NCI-H2081 treated with DMSO at 0.1 percent for 48 hours (cell line): ENCODE results near the gene TMEM63A.

Experiments used
- DNase-seq: peaks from one replicate; lab custom pipeline; 2025; lab: John Stamatoyannopoulos, UW

Gene TMEM63A

GRCh38 chr1:225885336-225885735 lies 3.2 kb upstream of the TMEM63A start:
- no peak for DNase-seq

GRCh38 chr1:225883616-225884265 lies 1.6 kb upstream of the TMEM63A start:
- no peak for DNase-seq

- DNase-seq: no peak
These were observed 775 bp upstream of the TMEM63A start for GRCh38 chr1:225882694-225883615.

DNA sequence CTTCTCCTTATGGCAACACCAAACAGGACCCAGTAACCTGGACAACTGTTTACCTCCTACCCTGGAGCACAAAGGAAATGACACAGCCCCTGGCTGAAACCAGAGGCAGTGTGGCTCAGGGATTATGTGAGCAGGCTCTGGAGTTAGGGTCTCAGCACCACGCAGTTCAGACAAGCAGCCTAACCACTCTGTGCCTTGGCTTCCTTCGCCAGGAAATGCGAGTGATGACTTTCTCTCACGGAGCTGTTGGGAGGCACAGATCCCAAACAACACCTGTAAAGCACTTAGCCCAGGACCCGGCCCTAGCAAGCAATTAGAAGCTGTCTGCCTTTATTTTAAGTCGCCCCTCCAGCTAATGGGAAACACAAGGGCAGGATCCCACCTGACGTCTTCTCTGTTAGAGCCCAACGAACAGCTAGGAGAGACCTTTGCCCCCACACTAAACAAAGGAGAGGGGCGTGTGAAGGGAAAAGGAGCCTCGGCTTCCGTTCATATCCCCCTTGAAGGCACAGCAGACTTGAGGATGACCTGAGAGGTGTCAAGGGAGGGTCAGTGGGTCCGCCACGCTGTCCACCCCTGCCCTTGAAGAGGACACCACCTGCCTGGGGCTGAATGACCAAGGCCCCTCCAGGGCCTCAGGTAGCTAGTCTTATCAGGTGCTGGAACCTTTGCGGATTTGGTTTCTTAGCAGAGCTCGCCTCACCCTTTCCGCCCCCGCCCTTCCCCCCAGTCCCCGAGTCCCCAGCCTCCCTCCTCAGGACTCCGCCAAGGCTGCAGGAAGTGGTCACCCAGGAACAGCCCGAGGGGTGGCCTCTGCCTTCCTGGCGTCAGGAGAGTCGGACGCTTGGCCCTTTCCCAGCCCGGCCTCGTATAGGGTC lies 860 bp downstream of the TMEM63A start:
- DNase-seq: no peak

DNA sequence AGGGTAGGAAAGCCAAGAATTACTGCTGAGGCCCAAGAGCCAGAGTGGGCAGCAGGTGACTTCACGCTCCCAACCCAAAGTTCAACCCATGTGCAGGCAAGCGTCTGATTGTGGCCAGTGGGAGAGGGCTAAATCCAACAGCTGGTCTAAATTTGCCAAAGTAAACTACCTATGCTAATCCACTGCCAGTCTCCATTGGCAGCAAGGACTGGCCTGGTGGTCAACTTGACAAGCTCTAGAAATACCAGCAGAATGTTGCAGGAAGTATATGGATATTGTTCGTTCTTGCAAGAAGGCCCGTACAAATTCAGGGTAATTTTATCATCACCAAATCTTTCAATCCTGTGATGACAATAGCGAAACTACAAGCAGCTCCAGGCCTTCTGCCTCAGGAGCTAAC lies 1.5 kb downstream of the TMEM63A start:
- DNase-seq: no peak

DNA sequence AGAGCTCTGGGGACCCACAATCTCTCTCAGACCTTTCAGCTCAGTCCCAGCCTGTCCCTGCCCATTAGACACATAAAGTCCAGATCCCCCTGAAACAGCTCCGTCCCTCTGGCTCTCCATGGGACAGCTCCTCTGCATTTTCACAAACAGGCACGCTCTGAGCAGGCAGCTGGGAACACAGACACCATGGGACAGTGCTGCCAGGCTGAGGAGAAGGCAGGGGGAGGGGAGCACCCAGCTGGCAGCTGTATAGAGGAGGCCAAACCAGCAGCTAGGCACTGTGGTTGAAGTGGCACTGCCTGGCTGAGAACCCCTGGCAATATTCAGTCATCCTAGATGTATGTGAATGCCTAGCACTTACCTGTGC lies 2.0 kb downstream of the TMEM63A start:
- no peak for DNase-seq

DNA sequence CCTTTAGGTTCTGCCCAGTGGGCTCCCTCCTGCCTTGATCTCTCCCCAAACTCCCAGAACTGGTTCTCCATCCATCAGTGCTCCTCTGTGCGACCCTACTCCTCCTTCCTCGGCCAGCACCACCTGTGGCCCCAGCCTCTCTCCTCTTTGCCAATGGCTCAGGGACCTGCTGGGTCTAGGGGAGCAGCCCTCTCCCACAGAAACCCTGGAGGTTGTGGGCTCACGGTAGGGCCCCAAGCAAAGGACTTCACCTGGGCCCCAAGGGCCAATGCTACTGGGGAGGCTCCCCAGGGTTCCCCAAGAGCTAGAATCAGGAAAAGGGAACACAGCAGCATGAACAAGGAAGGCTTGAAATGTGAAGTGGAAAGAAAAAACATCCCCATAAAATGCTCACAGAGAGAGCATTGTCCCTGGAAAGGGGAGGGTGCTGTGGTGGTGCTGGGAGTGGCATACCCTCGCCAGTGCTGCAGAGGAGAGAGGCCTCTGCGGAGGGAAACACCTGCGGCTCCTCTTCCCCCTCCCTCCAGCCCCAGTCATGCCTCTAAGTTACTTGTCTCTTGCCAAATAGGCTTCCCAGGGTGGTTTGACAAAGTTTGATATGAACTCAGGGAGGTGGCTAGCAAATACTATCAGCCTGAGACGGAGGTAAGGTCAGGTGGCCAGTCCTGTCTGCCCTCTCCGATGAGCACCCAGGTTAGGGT lies 2.5 kb downstream of the TMEM63A start:
- DNase-seq: no peak

GRCh38 chr1:225878282-225878681 lies 3.9 kb downstream of the TMEM63A start:
- no peak for DNase-seq

DNA sequence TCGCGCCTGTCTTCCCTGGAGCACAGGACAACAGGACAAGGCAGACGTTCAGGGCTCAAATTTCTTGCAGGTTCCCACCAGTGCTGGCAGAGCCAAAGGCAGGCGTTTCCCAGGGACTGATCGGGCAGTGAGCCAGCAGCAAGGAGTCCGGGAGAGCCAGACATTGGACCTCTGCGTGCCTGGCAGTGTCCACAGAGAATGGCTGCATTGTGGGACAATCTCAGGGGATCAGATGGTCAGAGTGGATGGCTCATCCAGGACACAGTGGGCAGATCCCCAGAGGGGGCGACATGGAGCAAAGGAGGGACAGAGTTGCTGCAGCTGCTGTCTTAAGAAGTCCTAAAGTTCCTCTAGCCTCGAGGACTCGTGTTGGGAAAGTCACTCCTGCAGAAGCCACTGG lies 4.6 kb downstream of the TMEM63A start:
- no peak for DNase-seq

- no peak for DNase-seq
These were observed 5.2 kb downstream of the TMEM63A start for GRCh38 chr1:225876900-225877510.

DNA sequence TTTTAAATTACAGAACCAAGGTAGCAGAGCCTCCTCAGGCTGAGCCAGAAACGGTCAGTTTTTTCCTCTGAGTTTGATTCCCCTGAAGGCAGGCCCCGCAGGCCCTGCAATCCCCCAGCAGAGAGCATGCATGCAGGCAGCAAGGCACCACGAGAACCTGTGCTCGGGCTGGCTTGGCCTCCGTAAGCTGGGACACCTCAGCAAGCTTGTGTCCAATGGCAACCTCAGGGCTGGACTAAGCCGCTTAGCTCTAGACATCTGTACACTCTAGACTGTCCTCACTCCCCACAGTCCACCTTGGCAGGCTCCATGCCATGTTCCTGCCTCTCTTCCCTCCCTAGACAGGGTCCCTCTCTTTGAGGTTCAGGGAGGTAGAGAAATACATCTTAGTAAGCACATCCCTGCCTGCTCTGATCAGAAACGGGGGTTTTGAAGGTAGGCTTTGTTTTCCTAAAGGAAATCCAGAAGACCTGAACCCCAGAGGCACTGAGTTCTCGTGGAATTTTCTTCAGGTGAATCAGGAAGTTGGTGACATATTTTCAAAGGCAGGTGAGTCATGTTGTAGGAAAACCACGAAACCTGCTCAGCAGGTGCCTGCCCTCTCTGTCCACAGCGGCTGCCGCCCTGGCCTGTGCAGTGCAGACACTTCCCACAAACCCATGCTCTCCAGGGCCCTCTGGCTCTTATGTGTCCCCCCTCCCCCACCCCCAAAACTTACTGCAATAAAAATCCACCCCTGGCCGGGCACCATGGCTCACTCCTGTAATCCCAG lies 7.0 kb downstream of the TMEM63A start:
- no peak for DNase-seq

- DNase-seq: no peak
These were observed 7.7 kb downstream of the TMEM63A start for GRCh38 chr1:225874431-225874830.

DNA sequence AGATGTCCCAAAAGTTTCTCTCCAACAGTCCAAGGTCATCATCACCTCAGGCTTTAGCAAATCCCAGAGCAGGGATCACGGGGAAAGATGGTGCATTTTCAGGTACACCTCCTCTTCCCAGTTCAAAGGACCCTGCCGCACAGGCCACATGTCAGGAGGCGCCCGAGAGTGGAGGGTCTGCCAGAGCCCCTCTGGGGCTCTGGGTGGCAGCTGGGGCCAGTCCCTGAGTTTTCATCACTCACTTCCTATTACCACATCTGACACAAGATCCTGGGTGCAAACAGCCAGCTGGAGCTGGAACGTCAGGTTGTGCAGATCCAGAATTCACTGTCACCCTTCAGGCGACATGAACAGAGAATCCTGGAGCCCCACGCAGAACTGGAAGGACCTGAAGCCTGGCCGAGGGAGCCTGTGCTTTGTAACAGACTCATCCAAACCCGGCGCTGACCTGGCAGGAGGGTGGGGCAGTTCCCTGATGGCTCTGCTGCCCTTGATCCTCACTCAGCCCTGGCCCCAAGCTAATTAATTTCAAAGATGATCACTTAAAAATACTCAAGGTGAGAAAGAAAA lies 8.8 kb downstream of the TMEM63A start:
- no peak for DNase-seq

GRCh38 chr1:225872075-225872430 lies 10.1 kb downstream of the TMEM63A start:
- no peak for DNase-seq

GRCh38 chr1:225871359-225872074 lies 10.7 kb downstream of the TMEM63A start:
- peak; percentile 77 for DNase-seq

GRCh38 chr1:225870911-225871310 lies 11.3 kb downstream of the TMEM63A start:
- DNase-seq: no peak

DNA sequence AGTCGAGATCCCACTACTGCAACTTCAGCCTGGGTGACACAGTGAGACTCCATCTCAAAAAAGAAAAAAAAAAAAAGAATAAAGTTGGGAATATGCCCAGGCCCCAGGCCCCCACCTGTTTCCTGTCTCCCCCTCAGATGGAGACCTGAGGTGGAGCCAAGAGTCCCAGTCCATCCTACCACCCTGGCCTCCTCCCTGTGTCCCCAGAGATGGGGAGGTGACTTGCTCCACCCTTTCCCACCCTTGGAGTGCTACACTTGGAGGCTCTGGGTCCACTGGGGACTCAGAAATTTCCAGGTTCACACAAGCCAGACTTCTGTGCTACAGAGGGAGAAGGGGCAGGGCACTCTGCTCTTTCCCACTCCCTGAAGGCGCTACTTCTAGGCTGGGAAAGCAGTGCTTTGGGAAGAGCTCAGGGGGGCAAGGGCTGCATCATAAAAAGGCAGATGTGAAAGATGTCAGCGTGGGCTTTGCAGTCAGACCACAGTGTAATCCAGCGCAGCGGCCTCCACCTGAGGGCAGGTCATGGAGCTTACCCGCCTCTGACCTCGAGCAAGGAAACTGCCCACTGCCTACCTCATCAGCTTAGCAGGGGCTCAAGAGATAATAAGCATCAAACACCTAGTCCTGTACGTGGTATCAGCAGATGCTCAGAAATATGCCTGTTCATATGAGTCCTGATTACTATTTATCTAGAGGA lies 13.4 kb downstream of the TMEM63A start:
- no peak for DNase-seq

DNA sequence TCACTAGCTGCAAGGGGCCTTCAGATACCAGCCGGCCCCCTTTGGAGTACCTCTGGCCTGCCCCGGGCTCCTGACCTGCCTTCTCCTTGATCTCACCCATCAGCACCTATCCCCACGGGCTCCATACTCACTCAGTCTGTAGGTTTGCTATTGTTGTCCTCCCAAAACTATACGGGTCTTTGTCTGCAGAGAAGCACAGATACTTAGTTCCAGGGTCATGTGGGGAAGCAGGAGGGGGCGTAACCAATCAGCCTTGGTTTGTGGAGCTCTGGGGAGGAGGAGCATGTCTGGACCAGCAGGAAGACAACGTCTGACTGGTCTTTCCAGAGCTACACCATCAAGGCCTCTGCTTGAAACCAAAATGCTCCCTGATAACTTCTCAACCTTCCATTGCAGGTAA lies 15.2 kb downstream of the TMEM63A start:
- DNase-seq: no peak
